HG03066 (cell line): Measurements from ENCODE around the gene FAM163A.
"Not testable (repeated sequence)": the region's sequence is repeated elsewhere in the genome, so short reads cannot be mapped to it uniquely, and the experiment has no call there.

Source experiments
- ATAC-seq: cut with Tn5 transposase; IDR thresholded peaks from one replicate; pipeline ENCODE4 v1.9.1; 2021; ENCODE audit warnings: low read depth; ENCODE audit not compliant: unreplicated experiment

FAM163A gene

DNA sequence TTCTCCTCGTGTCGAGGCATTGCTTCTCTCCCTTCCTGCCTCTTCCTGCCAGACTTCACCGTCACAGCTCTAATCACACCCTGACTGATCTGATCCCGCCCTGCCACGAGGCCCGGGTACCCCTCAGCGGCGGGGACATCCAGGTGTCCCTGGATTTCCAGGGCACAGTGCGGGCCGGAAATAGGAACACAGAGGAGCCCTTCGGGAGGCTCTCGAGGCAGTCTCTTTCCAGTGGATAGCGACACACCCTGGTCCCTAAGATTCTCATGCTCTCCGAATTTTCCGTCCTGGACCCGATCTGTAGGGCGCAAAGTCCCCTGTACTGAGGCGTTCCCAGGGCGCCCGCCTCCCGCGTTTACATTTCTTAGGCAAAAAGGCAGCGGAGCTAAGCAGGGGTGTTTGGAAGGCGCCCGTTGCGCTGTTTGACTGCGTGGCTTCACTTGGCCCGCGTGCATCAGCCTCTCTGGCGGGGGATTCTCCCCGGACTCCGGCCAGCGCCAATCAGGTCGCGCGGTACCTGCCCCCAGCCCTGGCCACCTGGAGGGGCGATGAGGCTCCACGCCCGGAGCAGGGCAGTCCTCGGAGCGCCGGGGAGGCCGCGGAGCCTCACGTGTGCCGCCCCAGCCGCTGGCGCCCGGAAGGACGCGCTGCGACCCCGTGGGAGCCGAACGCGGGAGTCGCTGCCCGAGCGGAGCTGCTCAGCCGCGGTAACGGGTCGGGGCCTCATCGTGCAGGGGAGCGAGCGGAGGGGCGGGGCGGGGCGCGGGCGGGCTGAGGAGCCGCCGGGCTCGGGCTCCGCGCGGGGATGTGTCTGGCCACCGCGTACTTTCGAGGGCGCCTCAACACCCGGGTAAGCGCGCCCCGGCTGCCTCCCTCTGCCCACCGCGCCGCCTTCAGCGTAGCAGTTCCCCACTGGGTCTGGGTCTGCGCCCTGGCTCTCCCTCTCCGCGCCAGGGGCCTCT lies at the start of gene FAM163A:
Gene FAM163A (plus strand): TSS at position 575 of the 962 bp plus-strand sequence. CDS start 69,807 bp downstream, outside the sequence.
- ATAC-seq = no peak

DNA sequence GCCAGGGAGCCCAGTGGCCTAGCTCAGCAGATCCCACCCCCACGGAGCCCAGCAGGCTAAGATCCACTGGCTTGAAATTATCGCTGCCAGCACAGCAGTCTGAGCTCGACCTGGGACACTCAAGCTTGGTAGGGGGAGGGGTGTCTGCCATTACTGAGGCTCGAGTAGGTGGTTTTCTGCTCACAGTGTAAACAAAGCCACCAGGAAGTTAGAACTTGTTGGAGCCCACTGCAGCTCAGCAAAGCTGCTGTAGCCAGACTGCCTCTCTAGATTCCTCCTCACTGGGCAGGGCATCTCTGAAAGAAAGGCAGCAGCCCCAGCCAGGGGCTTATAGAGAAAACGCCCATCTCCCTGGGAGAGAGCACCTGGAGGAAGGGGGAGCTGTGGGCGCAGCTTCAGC lies 48.6 kb upstream of the FAM163A start:
- ATAC-seq = not testable (repeated sequence)

DNA sequence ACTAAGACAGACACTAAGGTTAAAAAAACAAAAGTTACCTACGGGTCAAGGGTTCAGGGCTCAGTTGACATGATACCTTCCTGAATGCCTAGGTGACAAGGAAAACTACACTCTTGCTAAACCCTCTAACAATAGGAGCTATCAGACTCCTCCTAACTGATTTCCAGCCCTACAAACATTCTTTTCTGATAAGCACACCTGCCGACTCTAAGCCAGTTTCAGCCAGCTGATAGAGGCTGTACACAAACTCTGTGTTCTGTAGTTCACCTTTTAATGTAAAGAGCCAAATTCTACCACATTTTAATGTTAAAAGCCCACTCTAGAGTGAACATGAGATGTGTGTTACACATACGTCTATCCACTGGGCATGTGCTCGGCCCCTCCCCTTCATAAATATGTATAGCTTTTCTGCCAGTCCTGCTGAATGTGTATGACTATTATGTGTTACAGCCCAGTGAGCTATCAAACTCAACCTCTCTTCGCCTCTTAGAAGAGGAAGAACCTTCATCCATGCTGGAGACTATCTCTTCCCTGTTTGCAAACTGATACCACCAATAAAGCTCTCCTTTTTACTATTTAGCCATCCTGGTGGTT lies 40.0 kb upstream of the FAM163A start:
- no peak for ATAC-seq

DNA sequence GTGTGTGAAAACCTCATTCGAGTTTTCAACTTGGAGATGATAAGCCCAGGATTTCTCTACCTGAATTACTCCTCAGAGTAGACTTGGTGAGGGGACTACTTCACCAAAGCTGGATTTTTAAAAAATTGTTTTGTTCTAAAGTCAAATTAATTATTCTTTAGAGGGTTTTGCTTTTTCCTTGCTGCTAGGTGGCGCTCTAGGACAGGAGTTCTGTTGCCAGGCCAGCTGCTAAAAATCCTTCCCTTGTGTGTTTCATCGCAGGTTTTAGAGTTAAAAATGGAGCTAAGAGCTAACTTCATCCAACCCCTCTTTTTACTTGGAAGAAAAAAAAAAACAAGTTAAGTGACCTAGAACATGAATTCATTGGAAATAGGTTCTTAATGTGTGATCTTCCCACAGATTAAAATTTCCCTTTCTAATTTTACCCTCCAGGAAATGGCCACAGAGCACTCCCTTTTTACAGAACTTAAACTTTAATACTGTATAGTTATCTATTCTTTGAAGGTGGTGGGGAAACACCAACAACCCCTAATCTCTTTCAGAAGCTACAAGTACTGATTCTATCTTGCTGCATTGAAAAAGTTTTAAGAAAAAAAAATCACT lies 36.7 kb upstream of the FAM163A start:
- ATAC-seq = no peak

DNA sequence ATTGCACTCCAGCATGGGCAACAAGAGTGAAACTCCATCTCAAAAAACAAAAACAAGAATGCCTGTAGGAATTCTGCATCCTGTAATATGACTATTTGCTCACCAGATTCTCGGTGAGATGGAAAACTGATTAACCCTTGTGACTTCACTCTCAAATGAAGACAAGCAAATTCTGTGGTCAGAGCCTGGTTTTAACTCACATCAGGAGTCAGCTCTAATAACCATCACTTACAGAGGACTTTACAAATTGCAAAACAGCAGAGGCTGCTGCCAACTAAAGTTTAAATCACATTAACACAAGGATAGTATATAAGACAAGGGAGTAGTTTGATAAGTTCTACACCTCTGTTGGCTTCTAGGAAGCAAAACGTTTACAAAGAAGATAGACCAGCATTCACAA lies 35.7 kb upstream of the FAM163A start:
- ATAC-seq = no peak

DNA sequence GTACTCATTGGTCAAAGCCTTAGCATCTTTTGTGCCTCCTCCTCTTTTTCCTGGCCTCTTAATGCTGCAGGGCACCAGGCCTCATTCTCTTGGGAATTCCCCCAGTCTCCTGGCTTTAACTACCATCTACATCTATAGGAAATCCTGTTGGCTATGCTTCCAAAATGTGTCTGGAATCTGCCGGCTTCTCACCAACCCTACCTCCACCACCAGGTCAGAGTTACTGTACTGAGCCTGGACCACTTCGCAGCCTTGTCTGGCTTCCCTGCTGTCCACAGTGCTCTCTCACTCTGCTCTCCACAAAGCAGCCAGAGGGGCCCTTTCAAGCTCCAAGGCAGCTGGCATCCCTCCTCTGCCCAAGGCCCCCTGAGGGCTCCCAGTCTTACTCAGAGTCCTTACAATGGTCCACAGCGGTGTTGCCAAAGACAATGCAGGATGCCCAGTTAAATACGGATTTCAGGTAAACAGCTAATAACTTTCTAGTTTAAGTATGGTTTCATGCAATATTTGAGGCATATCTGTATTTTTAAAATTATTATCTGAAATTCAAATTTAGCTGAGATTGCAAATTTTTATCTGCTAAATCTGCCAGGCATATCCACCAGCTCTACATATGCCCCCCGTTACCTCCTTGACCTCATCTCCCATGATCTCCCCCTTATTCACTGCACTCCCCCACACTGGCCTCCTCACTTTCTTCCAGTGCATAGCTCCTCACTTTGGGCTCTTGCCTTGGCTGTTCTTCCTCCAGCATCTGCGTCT lies 34.5 kb upstream of the FAM163A start:
- no peak for ATAC-seq

DNA sequence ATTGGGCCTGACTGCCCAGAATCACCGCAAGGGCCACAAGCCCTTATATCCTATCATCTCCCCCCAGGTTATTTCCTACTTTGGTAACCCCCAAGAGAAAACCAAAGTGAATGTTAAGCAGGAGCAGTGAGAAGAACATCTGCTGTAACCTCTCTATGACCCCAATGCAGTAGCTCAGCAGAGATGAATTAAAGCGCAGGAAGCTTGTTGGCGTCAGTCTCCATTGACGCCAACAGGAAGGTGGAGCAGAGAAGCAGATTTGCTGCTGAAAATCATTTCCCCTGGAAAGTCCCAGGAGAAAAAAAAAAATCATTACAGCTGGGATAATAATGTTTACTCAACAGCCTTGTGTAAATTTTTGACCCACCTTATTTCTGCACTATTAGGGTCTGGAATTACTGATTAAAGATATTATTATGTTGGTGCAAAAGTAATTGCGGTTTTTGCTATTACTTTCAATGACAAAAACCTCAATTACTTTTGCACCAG lies 33.2 kb upstream of the FAM163A start:
- no peak for ATAC-seq

DNA sequence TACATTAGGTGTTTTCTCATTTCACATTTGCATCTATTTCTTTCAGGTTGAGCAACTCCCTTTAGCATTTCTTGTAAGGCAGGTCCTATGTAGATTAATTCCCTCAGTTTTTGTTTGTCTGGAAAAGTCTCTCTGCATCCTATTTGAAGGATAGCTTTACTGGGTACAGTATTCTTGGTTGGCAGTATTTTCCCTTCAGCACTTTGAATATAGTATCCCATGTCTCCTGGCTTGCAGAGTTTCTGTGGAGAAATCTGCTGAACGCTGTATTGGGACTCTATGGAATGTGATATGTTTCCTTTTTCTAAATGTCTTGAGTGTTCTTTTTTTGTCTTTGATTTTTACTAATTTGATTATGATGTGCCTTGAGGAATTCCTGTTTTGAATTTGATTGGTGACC lies 28.9 kb upstream of the FAM163A start:
- ATAC-seq = no peak

DNA sequence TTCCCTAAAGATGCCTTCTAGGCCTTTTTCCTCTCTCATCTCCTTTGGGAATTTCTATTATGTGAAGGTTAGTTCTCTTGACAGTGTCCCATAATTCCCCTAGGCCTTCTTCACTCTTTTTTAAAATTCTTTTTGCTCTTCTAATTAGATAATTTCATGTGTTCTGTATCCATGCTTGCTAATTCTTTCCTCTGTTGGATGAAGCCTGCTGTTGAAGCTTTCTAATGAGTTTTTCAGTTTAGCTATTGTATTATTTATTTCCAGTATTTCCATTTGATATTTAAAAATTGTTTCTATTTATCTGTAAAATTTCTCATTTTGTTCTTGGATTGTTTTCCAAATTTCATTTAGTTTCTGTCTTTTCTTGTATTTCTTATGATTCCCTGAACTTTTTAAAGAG lies 28.5 kb upstream of the FAM163A start:
- no peak for ATAC-seq

DNA sequence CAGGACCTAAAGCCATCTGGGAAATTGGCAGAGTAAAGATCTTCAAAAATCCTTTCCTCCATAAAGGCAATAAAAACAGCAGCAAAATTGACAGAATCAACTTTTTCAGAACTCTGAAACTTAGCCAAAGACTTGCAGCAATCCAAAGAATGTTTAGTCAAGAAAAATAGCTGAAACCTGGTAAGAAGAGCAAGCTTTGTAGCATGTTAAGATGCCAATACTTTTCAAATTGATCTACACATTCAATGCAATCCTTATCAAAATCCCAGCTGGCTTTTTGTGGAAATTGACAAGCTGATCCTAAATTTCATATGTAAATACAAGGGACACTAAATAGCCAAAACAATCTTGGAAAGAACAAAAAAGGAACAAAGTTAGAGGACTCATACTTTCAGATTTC lies 23.8 kb upstream of the FAM163A start:
- no peak for ATAC-seq

DNA sequence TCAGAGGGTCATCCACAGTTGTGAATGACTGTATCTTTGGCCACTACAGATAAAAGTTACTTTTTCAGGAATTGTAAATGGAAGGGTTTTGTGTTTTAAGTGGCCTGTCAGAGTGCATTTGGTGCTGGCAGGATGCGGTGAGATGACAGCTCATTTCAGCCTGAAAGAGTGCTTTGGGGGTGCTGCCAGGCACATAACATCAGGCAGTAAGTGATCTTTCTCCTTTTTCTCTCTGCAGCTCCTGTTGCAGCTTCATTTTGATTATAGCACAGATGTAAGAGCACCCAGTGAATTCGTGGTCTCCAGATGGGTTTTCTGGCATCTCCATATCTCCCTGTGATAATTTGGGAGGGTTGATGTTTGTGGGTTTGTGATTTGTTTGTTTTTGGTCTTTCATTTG lies 14.8 kb upstream of the FAM163A start:
- ATAC-seq = no peak

DNA sequence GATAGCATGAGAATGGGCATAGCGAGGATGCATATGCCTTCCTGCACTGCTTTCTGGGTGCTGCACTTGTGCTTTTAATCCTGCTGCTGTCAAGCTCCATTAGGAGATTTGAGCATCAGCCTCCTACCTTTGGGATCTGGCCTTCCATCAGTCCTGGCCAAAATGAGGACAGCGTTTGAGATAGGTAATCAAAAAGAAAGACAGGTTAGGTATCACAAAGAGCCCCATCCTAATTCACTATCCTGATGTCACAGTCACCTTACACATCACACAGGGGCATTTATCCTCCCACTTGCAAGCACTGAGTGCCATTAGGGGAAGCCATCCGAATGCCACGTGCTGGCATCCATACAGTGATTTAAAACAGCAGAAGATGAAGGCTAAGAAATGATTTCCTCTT lies 13.2 kb upstream of the FAM163A start:
- no peak for ATAC-seq

DNA sequence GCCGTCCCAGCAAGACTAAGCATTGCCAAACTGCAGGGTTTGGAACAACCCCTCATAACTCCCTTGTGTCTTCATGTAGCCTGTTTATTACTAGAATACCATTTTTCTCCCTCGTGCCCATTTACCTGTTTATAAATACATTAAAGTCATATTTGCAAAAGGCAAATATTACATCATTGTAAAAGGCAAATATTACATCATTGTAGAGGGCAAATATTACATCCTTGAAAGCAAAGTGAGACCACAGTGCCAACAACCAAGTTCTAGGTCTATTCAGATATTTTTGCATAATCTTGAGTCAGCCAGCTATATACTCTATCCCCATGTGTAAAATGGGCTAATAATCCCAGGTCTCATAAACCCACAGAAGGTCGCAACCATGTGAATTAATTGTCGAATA lies 11.4 kb upstream of the FAM163A start:
- no peak for ATAC-seq

DNA sequence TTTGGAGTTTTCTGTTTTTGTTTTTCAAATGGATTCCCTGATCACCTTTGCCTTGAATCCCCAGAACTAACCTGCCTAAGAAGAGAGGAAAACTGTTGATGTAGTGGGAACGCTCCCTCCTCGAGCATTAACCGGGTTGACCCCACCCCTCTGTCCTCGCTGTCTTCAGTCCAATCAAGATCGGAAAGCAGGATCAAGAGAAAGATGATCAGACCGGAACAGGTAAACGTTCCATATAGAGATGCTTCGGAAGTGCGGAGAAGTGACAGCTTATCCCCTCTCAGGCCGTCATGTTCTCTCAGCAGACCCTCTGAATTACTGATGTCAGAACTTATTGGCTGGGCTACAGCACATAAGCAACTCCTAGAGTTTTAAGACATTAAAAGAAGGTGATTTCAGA lies 800 bp upstream of the FAM163A start:
- no peak for ATAC-seq

DNA sequence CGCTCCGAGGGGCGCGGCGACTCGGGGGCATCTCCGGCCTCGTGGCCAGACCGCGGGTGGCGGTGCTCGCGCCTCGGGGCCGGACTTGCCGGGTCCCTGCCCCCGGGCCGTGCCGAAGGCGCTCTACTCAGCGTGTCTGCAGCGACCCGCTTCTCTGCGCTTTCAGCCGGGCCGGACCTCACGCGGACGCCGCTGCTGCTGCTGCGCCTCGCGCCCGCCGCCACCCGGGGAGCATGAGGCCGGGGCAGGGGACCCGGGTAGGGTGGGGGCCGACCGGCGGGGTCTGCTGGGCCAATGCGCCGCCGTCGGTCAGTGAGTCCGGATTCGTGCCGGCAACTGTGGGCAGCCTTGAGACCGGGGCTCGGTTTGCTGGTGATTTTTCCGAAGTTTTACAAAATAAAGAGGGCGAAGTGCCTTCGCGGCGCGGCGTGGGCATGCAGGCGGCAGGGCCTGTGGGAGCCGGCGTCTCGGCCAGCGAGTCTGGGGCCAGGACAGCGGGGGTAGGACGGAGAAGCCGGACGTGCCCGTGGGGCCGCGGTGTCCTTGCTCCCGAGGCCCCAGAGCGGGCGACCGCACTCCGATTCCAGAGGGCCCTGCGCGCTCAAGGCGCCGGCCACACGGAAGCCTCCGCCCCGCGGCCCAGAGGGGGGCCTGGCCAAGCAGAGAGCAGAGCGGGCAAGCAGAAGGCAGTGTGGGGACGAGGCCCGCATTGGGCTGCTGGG lies 749 bp downstream of the FAM163A start:
- no peak for ATAC-seq

DNA sequence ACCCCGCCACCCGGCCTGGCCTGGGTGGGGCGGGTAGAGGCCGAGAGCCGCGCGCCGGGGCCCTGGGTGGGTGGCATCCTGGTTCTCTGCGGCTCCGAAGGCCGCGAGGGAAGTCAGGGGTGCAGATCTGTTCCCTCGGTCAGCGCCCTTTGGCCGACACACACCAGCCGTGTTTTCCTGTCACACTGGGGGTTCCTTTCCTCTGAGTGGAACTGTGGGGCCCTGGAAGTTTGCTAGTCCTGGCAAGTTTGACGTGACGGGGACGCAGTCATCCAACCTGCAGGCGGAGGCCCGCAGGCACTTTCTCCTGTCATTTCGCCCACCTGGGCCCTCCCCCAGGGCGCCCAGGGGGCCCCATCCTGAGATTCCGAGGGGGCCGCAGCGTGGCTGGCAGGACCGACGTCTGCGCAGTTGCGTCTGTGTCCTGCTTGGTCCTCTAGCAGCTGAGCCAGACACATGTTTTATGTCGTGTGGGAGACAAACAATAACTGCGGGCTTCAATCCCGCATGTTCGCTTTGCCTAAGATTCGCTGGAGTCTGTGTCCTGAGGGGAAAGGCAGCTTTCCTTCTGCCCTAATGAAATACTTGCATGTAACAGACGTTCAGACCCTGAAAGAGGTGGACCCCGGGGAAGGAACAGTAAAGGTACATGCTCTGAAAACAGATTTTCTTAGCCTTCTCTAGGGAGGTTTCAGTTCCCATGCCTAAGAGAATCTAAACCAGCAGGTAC lies 1.5 kb downstream of the FAM163A start:
- no peak for ATAC-seq

DNA sequence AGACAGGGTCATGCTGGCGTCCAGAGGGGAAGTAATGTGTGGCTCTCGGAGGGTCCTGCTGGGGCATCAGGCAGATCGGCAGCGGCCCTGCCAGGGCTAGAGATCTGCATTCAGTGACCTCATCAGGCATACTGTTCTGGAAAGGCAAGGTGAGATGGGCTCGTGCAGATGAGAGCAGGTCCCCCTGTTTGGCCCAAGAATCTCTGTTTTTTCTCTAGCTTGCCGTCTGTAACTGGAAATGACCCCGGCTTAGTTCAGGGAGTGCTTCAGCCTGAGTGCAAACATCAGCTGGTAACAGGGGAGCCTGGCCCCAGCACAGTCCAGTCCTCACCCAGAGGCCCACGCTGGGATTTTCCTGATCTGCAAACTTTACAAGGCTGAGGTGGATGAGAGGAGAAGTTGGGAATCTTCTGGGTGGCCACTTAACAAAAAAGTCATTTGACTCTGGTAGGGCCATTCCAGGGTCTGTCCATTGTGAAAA lies 2.1 kb downstream of the FAM163A start:
- no peak for ATAC-seq

DNA sequence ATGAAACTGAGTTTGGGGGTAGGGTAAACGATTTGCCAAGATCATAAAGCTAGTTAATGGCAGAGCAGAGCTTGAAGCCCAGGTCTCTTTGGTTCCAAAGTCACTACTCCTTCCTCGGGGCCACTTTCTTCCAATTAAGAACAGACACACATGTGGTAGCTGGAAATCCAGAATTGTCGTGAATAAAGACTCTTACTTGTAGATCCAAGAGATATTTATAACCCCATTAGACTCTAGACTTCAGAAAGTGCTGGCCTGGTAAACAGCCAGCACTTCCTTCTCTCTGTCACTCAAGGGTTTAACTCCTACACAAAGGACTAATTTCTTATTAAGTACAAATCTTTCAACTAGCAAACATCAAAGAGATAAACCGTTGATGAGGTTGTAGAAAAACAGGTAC lies 2.7 kb downstream of the FAM163A start:
- ATAC-seq = no peak

DNA sequence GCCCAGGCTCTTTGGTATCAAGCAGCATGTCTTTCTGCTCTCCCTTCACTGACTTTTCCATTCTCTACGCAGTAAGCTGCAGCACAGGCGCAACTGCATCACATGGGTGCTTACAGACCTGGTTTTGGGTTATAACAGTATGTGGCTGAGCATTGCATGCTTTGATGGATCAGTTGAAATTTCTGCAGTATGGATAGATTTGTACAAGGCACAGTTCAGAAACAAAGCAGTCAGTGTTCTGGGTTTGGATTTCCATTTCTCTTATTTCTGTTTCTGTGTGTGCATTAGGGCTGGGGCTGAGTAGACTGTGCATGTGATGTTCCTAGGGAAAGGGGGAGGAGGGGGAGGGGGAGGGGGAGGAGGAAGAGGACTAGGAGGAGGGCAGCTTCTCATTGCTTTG lies 4.5 kb downstream of the FAM163A start:
- no peak for ATAC-seq
